Hepatocyte (in vitro differentiated cells): ENCODE data around the gene MRPL33. TPM values are rescaled to one million over a fixed set of nuclear protein-coding genes. Genes with fewer than 3 reads are reported as not detected.
A peak's percentile ranks its signal among the peaks of the same experiment; 100 is the strongest.
"Not testable (repeated sequence)": the region's sequence is repeated elsewhere in the genome, so short reads cannot be mapped to it uniquely, and the experiment has no call there.

Source experiments
- DNase-seq: peaks from one replicate; pipeline ENCODE4 v3.0.0-alpha.2; 2016; ENCODE audit warnings: low spot score
- H2AFZ ChIP-seq: fragments of 200-600 bp; sonication (generic); 2 replicates; pipeline ENCODE4 v1.6.0; 2016; ENCODE audit warnings: antibody characterized with exemption, mild to moderate bottlenecking
- H3K27ac ChIP-seq: fragments of 200-600 bp; sonication (generic); 2 replicates; pipeline ENCODE4 v1.5.1; 2016; ENCODE audit warnings: mild to moderate bottlenecking
- H3K27me3 ChIP-seq: fragments of 200-600 bp; sonication (generic); 2 replicates; pipeline ENCODE4 v1.6.1; 2016
- H3K36me3 ChIP-seq: fragments of 200-600 bp; sonication (generic); replicated peaks from 2 replicates; pipeline ENCODE4 v1.5.1; 2016; ENCODE audit warnings: low read depth; ENCODE audit not compliant: insufficient read depth
- H3K4me1 ChIP-seq: fragments of 200-600 bp; sonication (generic); 2 replicates; pipeline ENCODE4 v1.5.1; 2016; ENCODE audit warnings: mild to moderate bottlenecking, moderate library complexity; ENCODE audit not compliant: insufficient read depth
- H3K4me2 ChIP-seq: fragments of 200-600 bp; sonication (generic); 2 replicates; pipeline ENCODE4 v1.6.0; 2016
- H3K4me3 ChIP-seq: fragments of 200-600 bp; sonication (generic); 2 replicates; pipeline ENCODE4 v1.5.1; 2016; ENCODE audit warnings: mild to moderate bottlenecking
- H3K79me2 ChIP-seq: fragments of 200-600 bp; sonication (generic); 2 replicates; pipeline ENCODE4 v1.6.0; 2017; ENCODE audit warnings: mild to moderate bottlenecking
- H3K9me2 ChIP-seq: fragments of 200-600 bp; sonication (generic); replicated peaks from 2 replicates; pipeline ENCODE4 v1.6.0; 2017; ENCODE audit warnings: mild to moderate bottlenecking; ENCODE audit not compliant: insufficient read depth
- H3K9me3 ChIP-seq: fragments of 200-600 bp; sonication (generic); 2 replicates; pipeline ENCODE4 v1.5.1; 2016; ENCODE audit warnings: low read depth, mild to moderate bottlenecking
- H4K20me1 ChIP-seq: fragments of 200-600 bp; sonication (generic); 2 replicates; pipeline ENCODE4 v1.6.0; 2016; ENCODE audit warnings: mild to moderate bottlenecking; ENCODE audit not compliant: insufficient read depth, poor library complexity, severe bottlenecking
- EZH2 ChIP-seq: fragments of 200-600 bp; sonication (generic); IDR thresholded peaks from 2 replicates; pipeline ENCODE4 v1.6.1; 2016; ENCODE audit warnings: antibody characterized with exemption, mild to moderate bottlenecking, borderline replicate concordance
- EZH2phosphoT487 ChIP-seq: fragments of 200-600 bp; sonication (generic); IDR thresholded peaks from one replicate; pipeline ENCODE4 v1.6.1; 2018; ENCODE audit warnings: antibody characterized with exemption, mild to moderate bottlenecking, low read depth, moderate library complexity; ENCODE audit not compliant: unreplicated experiment, severe bottlenecking
- WGBS: methylation state at CpG from one replicate; pipeline ENCODE4 v1.1.6; 2016; ENCODE audit warnings: low lambda C conversion rate; ENCODE audit errors: missing lambda C conversion rate; 5-methylcytosine and 5-hydroxymethylcytosine counted together
- polyA plus RNA-seq: library from polyadenylated mRNA; unstranded; fragments of >200 nt; fragmentation: Nextera tagmentation; extraction: Ambion mirVana; gene quantifications from 2 replicates; pipeline ENCODE4 v1.2.1, GENCODE V29; 2016
- total RNA-seq: library from RNA; depleted of rRNA; stranded (reverse); fragments of >200 nt; gene quantifications from 2 replicates; pipeline ENCODE4 v1.2.3, GENCODE V29; 2014
- TF ChIP-seq, protein P1 (sequence below): fragments of 200-600 bp; sonication (generic); IDR thresholded peaks from 2 replicates; pipeline ENCODE4 v1.5.1; 2016; ENCODE audit warnings: antibody characterized with exemption, mild to moderate bottlenecking; ENCODE audit not compliant: poor library complexity

Gene MRPL33
- total and polyA plus RNA-seq, 2 experiments from 2014 or later: 148 to 311 TPM

DNA sequence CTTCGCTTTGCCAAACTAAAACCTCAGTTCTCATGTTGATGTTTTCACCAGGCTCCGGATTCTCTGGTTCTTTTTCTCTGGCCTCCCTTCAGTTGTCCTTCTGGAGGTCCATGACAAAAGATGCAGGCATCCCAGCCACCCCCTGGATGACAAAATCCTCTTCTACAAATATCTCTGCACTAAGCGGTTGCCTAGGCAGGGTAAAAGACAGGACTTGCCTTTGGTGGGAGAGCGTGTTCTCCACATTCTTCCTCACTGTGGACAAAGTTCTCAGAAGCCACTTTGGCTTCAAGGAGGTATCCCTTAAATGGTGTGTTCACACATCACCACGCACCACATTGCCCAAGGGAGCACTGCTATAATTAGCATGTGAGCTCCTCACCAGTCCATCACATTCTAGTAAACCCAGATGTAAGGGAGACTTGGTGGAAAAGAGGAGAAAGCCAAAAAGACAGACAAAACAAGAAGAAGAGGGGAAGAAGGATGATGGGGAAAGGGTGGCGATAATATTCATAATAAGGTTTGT is 23.6 kb upstream of the MRPL33 start:
- DNase-seq: no peak
- Histone ChIP-seq H3K9me3 (no peaks in the 10 kb centered on the region), H4K20me1 (no peaks in the 10 kb centered on the region), H2AFZ (no peak overlapping the region), H3K4me2 (no peak overlapping the region), H3K4me3 (no peak overlapping the region), H3K79me2 (no peaks in the 10 kb centered on the region), H3K27ac (no peak overlapping the region), H3K4me1 (peaks cover 14% of the 10 kb centered on the region), H3K9me2 (no peaks in the 10 kb centered on the region), H3K36me3 (no peaks in the 10 kb centered on the region), H3K27me3 (no peaks in the 10 kb centered on the region)
- WGBS: 96% methylated on average over 6 of the region's 6 CpGs
- TF ChIP-seq EZH2: no peak
- TF ChIP-seq, protein P1, sequence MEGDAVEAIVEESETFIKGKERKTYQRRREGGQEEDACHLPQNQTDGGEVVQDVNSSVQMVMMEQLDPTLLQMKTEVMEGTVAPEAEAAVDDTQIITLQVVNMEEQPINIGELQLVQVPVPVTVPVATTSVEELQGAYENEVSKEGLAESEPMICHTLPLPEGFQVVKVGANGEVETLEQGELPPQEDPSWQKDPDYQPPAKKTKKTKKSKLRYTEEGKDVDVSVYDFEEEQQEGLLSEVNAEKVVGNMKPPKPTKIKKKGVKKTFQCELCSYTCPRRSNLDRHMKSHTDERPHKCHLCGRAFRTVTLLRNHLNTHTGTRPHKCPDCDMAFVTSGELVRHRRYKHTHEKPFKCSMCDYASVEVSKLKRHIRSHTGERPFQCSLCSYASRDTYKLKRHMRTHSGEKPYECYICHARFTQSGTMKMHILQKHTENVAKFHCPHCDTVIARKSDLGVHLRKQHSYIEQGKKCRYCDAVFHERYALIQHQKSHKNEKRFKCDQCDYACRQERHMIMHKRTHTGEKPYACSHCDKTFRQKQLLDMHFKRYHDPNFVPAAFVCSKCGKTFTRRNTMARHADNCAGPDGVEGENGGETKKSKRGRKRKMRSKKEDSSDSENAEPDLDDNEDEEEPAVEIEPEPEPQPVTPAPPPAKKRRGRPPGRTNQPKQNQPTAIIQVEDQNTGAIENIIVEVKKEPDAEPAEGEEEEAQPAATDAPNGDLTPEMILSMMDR: no peak

DNA sequence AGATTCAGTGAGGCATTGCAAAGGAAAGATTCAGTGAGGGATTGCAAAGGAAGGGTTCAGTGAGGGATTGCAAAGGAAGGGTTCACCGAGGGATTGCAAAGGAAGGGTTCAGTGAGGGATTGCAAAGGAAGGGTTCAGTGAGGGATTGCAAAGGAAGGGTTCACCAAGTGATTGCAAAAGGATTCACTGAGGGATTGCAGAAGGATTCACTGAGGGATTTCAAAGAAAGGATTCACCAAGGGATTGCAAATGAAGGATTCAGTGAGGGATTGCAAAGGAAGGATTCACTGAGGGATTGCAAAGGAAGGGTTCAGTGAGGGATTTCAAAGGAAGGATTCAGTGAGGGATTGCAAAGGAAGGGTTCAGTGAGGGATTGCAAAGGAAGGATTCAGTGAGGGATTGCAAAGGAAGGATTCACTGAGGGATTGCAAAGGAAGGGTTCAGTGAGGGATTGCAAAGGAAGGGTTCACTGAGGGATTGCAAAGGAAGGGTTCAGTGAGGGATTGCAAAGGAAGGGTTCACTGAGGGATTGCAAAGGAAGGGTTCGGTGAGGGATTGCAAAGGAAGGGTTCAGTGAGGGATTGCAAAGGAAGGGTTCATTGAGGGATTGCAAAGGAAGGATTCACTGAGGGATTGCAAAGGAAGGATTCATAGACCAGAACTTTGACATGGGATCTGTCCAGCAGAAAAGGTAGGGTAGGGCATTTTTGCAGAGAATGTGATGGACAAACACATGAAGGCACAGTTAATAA is 22.5 kb upstream of the MRPL33 start:
- not testable (repeated sequence) for H3K27ac ChIP-seq, H2AFZ ChIP-seq, H3K9me2 ChIP-seq, H3K79me2 ChIP-seq, H4K20me1 ChIP-seq, H3K9me3 ChIP-seq, DNase-seq, H3K4me3 ChIP-seq, H3K27me3 ChIP-seq, H3K36me3 ChIP-seq, H3K4me2 ChIP-seq
- WGBS: 100% methylated on average over 2 of the region's 2 CpGs
- H3K4me1 ChIP-seq: peaks cover 20% of the 10 kb centered on the region

DNA sequence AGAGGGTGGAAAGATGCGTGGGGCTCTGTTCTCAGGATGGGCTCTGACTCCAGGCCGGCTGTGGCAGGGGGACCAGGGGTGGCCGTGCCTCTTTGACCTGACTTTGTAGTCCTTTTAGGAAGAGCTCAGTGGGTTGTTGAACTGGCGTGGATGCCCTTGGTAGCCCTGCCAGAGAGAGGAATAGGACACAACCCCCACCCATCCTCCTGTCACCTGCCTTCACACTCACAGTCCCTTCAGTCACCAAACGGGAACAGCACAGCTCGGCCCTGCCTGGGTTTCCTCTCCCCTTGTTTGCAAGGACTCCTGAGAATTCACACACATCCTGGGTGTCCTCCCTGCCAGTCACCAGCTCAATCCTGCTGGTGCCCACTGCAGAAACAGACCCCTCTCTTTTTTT is 20.1 kb upstream of the MRPL33 start:
- peaks cover 21% of the 10 kb centered on the region for H3K4me1 ChIP-seq
- no peak overlapping the region for H2AFZ ChIP-seq
- H3K27me3 ChIP-seq: no peaks in the 10 kb centered on the region
- no peak overlapping the region for H3K4me2 ChIP-seq
- H3K27ac ChIP-seq: peak overlapping the region; percentile 98
- peaks cover 24% of the 10 kb centered on the region for H3K79me2 ChIP-seq
- 93% methylated on average over 6 of the region's 6 CpGs for WGBS
- no peaks in the 10 kb centered on the region for H3K9me2 ChIP-seq
- DNase-seq: no peak
- H3K9me3 ChIP-seq: no peaks in the 10 kb centered on the region
- TF ChIP-seq EZH2: no peak
- TF ChIP-seq, protein P1: no peak
- H3K4me3 ChIP-seq: no peak overlapping the region
- no peaks in the 10 kb centered on the region for H3K36me3 ChIP-seq
- no peaks in the 10 kb centered on the region for H4K20me1 ChIP-seq

DNA sequence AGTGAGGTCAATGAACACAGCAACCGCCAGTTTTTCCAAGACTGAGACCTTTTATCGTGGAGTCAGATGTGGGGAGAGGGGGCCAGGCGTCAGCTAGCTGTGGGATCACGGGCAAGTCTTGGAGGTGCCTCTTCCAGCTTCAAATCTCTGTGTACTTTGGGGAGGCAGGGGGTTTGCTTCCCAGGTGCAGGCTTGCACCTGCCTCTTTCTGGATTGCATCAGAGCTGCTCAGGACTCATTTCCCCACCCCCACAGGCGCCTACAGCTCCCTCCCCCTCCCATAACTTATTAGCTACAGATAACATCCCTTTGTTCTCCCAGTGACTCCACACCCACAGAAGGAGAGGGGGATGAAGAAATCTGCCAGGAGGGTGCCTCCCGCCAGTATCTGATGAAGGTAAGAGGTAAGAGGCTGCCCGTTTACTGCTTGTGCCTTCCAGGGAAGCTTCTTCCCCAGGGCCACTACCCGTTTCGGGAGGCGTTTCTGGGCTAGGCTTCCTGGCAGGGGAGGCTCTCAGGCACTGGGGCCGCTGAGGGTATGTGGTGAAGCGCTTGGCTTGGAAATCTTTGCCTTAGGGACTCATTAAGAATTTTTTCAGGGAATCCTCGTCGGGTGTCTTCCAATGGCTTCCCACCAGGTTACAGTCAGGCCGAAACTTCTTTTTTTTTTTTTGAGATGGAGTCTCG is 18.8 kb upstream of the MRPL33 start:
- Histone ChIP-seq H4K20me1 (no peaks in the 10 kb centered on the region), H3K9me3 (no peaks in the 10 kb centered on the region), H3K4me1 (peaks cover 21% of the 10 kb centered on the region), H3K9me2 (no peaks in the 10 kb centered on the region), H3K27me3 (no peaks in the 10 kb centered on the region), H2AFZ (peak overlapping the region; percentile 41), H3K27ac (peak overlapping the region; percentile 98), H3K4me2 (peak overlapping the region; percentile 75), H3K36me3 (no peaks in the 10 kb centered on the region), H3K79me2 (peaks cover 32% of the 10 kb centered on the region), H3K4me3 (peak overlapping the region; percentile 13)
- peak; percentile 89 for DNase-seq
- TF ChIP-seq, protein P1: no peak
- TF ChIP-seq EZH2phosphoT487 (no peak), EZH2 (no peak)
- 21% methylated on average over 16 of the region's 16 CpGs for WGBS
